A549 treated with RU486 at 1 μM for 4 hours (cell line): Measurements from ENCODE around the gene BASP1. TPM values are rescaled to one million over a fixed set of nuclear protein-coding genes. Genes with fewer than 3 reads are reported as not detected.

ENCODE experiments used
- total RNA-seq: library from RNA; stranded (reverse); fragments of 200-300 nt; extraction: Qiagen RNA extraction; gene quantifications from 5 replicates; pipeline ENCODE4 v1.2.3, GENCODE V29; 2022; ENCODE audit warnings: low read depth

The BASP1 gene
- total RNA-seq, result 269 to 372 TPM (median 338 TPM) in 5 replicates

GRCh38 chr5:17217493-17218352 is at the start of gene BASP1:
BASP1 (plus strand) TSS chr5:17217631; CDS start chr5:17275217, 57,586 bp downstream.

